Epidermal melanocyte (primary cell): ENCODE results near the gene COL23A1.
"Not testable (repeated sequence)": the region's sequence is repeated elsewhere in the genome, so short reads cannot be mapped to it uniquely, and the experiment has no call there.

Experiments
- DNase-seq: peaks from one replicate; pipeline ENCODE4 v3.0.0; 2011; ENCODE audit warnings: low spot score; ENCODE audit not compliant: insufficient read length

Gene COL23A1

GRCh38 chr5:178509491-178510057, 80.6 kb downstream of the COL23A1 start:
- DNase-seq, result no peak

- no peak for DNase-seq
These were observed 82.9 kb downstream of the COL23A1 start for GRCh38 chr5:178507151-178507932.

GRCh38 chr5:178505639-178506407, 84.4 kb downstream of the COL23A1 start:
- no peak for DNase-seq

GRCh38 chr5:178504340-178504960, 85.7 kb downstream of the COL23A1 start:
- DNase-seq, result no peak

GRCh38 chr5:178502401-178503100, 87.6 kb downstream of the COL23A1 start:
- DNase-seq, result no peak

- no peak for DNase-seq
These were observed 90.8 kb downstream of the COL23A1 start for GRCh38 chr5:178499352-178499751.

- no peak for DNase-seq
These were observed 93.6 kb downstream of the COL23A1 start for GRCh38 chr5:178496642-178497041.

GRCh38 chr5:178496214-178496613, 94.0 kb downstream of the COL23A1 start:
- no peak for DNase-seq

- DNase-seq, result no peak
These were observed 94.5 kb downstream of the COL23A1 start for GRCh38 chr5:178495706-178496105.

- DNase-seq, result no peak
These were observed 97.9 kb downstream of the COL23A1 start for GRCh38 chr5:178492278-178492677.

GRCh38 chr5:178490935-178491652, 99.1 kb downstream of the COL23A1 start:
- DNase-seq, result no peak

- no peak for DNase-seq
These were observed 100.8 kb downstream of the COL23A1 start for GRCh38 chr5:178489271-178489976.

- DNase-seq, result no peak
These were observed 101.5 kb downstream of the COL23A1 start for GRCh38 chr5:178488696-178489095.

GRCh38 chr5:178487911-178488600, 102.1 kb downstream of the COL23A1 start:
- no peak for DNase-seq

GRCh38 chr5:178486878-178487512, 103.2 kb downstream of the COL23A1 start:
- not testable (repeated sequence) for DNase-seq

- no peak for DNase-seq
These were observed 104.0 kb downstream of the COL23A1 start for GRCh38 chr5:178486239-178486641.

- DNase-seq, result no peak
These were observed 106.6 kb downstream of the COL23A1 start for GRCh38 chr5:178483620-178484019.

GRCh38 chr5:178479261-178479660, 110.9 kb downstream of the COL23A1 start:
- DNase-seq, result no peak

GRCh38 chr5:178478370-178478769, 111.8 kb downstream of the COL23A1 start:
- no peak for DNase-seq
